ENCODE results near the gene B3GAT1.

- no peak for TF ChIP-seq CTCF (IDR thresholded peaks at IDR 0.05)
- TF ChIP-seq EZH2 (IDR thresholded peaks at IDR 0.05; ENCODE audit: borderline replicate concordance, insufficient read depth, low read depth, low read length, poor library complexity, severe bottlenecking), result no peak
These were observed 30.2 kb upstream of the B3GAT1 start for GRCh38 chr11:134442246-134442645.

Measured in B cell (primary cell).